ENCODE results near the gene PRSS36. TPM values are rescaled to one million over a fixed set of nuclear protein-coding genes. Genes with fewer than 3 reads are reported as not detected.
"Not testable (repeated sequence)": the region's sequence is repeated elsewhere in the genome, so short reads cannot be mapped to it uniquely, and the experiment has no call there.

The PRSS36 gene
- total and polyA plus RNA-seq, 7 donors, result 0.24 to 1.7 (median 0.69) TPM

- intact Hi-C loops (cut with DNase I), result loop anchor here (5.0 kb wide), 2 partner anchors 36 to 346 kb away; no protein-coding TSS in a partner anchor
These were observed 43.1 kb downstream of the PRSS36 start for GRCh38 chr16:31106509-31107464.

GRCh38 chr16:31105677-31106213 is 44.1 kb downstream of the PRSS36 start:
- Histone ChIP-seq H3K9me3 (no peaks in the 10 kb centered on the region), H3K27me3 (ENCODE audit: insufficient read depth in 3 of 3, low read length in 2 of 3) (no peaks in the 10 kb centered on the region), H3K27ac (peak overlapping the region; percentile 81), H3K4me3 (peak overlapping the region; percentile 51), H3K36me3 (ENCODE audit: insufficient read depth in 1 of 2, low read depth in 1 of 2) (peaks cover 0 to 10% of the 10 kb centered on the region in 2 donors), H3K4me1 (peaks cover 21% of the 10 kb centered on the region)
- DNase-seq (peak; percentile 91 to 96), ATAC-seq (peak; percentile 93 to 95 (median 94))
- intact Hi-C loops (cut with DNase I), result loop anchor here (5.0 kb wide), 2 partner anchors 37 to 347 kb away; no protein-coding TSS in a partner anchor
- peak; percentile 80 for TF ChIP-seq CTCF (IDR thresholded peaks at IDR 0.05)
- 6 to 8% (median 7%) methylated on average over 26 to 33 of the region's 33 CpGs for WGBS, 3 donors

More at GRCh38 chr16:31106509-31107464, 43.1 kb downstream of the PRSS36 start:
- Histone ChIP-seq H3K4me1 (peaks cover 21% of the 10 kb centered on the region), H3K36me3 (ENCODE audit: insufficient read depth in 1 of 2, low read depth in 1 of 2) (peaks cover 0 to 20% of the 10 kb centered on the region in 2 donors), H3K4me3 (no peak overlapping the region), H3K27me3 (ENCODE audit: insufficient read depth in 3 of 3, low read length in 2 of 3) (no peaks in the 10 kb centered on the region), H3K27ac (peak overlapping the region; percentile 90), H3K9me3 (no peaks in the 10 kb centered on the region)
- peak in 2 of 4 donors; percentile 3 to 12 for ATAC-seq
- TF ChIP-seq CTCF (IDR thresholded peaks at IDR 0.05), result no peak
- DNase-seq, result peak in 1 of 2 donors; percentile 51
- 71 to 84% (median 76%) methylated on average over 28 of the region's 28 CpGs for WGBS, 3 donors

DNA sequence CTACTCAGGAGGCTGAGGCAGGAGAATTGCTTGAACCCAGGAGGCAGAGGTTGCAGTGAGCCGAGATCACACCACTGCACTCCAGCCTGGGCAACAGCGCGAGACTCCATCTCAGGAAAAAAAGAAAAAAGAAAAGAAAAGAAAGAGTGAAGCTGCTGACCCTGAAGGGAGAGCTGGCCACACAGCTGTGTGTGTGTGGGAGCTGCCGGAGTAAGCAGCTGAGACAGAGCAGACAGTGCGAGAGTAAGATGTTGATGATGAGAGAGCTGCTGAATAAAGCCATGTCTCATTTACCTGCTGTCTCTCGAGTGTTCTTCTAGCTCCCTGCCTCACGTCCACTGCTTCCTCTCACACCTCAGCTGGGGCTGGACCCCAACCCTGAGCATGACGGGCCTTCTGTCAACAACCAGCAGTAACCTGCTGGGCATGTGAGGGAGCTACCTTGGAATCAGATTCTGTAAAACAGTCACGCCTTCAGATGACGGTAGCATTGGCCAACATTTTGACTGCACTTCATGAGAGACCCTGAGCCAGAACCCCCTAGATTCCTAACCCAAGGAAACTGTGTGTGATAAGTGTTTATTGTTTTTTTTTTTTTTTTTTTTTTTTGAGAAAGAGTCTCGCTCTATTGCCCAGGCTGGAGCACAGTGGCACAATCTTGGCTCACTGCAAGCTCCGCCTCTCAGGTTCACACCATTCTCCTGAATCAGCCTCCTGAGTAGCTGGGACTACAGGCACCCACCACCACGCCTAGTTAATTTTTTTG is 48.8 kb downstream of the PRSS36 start:
- H3K9me3 ChIP-seq; H3K4me3 ChIP-seq; H3K36me3 ChIP-seq (ENCODE audit: insufficient read depth in 1 of 2, low read depth in 1 of 2); ATAC-seq; DNase-seq; H3K27ac ChIP-seq; H3K27me3 ChIP-seq (ENCODE audit: insufficient read depth in 3 of 3, low read length in 2 of 3); H3K4me1 ChIP-seq; intact Hi-C loops (cut with DNase I): not testable (repeated sequence)
- 84 to 86% (median 84%) methylated on average over 13 of the region's 13 CpGs for WGBS, 3 donors

- intact Hi-C loops (cut with DNase I), result loop anchor here in 1 of 2 donors (10.0 kb wide), 1 partner anchor 115 kb away; the partner anchor contains the start of gene HSD3B7
- 73 to 75% (median 74%) methylated on average over 4 of the region's 4 CpGs for WGBS, 3 donors
- no peak for ATAC-seq
These were observed 49.8 kb downstream of the PRSS36 start for GRCh38 chr16:31099860-31100638.

More at GRCh38 chr16:31099860-31100638, 49.8 kb downstream of the PRSS36 start:
- peaks cover 3% of the 10 kb centered on the region for H3K9me3 ChIP-seq
- H3K4me3 ChIP-seq, result no peak overlapping the region
- no peak for DNase-seq
- TF ChIP-seq CTCF (IDR thresholded peaks at IDR 0.05), result no peak
- H3K36me3 ChIP-seq (ENCODE audit: insufficient read depth in 1 of 2, low read depth in 1 of 2), result no peaks in the 10 kb centered on the region
- H3K27ac ChIP-seq, result no peak overlapping the region
- peaks cover 4% of the 10 kb centered on the region for H3K4me1 ChIP-seq
- no peaks in the 10 kb centered on the region for H3K27me3 ChIP-seq (ENCODE audit: insufficient read depth in 3 of 3, low read length in 2 of 3)
